H9 (cell line): ENCODE data around the gene UNC45A. TPM values are rescaled to one million over a fixed set of nuclear protein-coding genes. Genes with fewer than 3 reads are reported as not detected.

ENCODE experiments used
- DNase-seq: peaks from one replicate; pipeline ENCODE4 v3.0.0-alpha.2; 2017
- H2AFZ ChIP-seq: one replicate; pipeline ENCODE4 v1.6.1; 2013; ENCODE audit warnings: mild to moderate bottlenecking, low read length, control low read depth, moderate library complexity
- H2AK5ac ChIP-seq: 2 replicates; pipeline ENCODE4 v1.6.1; 2013; ENCODE audit warnings: low read length, control low read depth, mixed read lengths; ENCODE audit not compliant: insufficient read length
- H2BK120ac ChIP-seq: one replicate; pipeline ENCODE4 v1.6.1; 2013; ENCODE audit warnings: low read depth, mild to moderate bottlenecking, low read length, control low read depth, inconsistent platforms; ENCODE audit not compliant: poor library complexity, severe bottlenecking
- H2BK12ac ChIP-seq: 2 replicates; pipeline ENCODE4 v1.6.1; 2013; ENCODE audit warnings: low read length, control low read depth, mixed read lengths, low read depth; ENCODE audit not compliant: insufficient read length
- H2BK15ac ChIP-seq: 2 replicates; pipeline ENCODE4 v1.6.1; 2013; ENCODE audit warnings: low read depth, low read length, control low read depth
- H2BK20ac ChIP-seq: one replicate; pipeline ENCODE4 v1.6.1; 2013; ENCODE audit warnings: low read depth, mild to moderate bottlenecking, low read length, control low read depth, inconsistent platforms; ENCODE audit not compliant: poor library complexity, severe bottlenecking
- H2BK5ac ChIP-seq: 2 replicates; pipeline ENCODE4 v1.6.1; 2013; ENCODE audit warnings: low read length, control low read depth, mixed read lengths; ENCODE audit not compliant: insufficient read length
- H3K14ac ChIP-seq: 2 replicates; pipeline ENCODE4 v1.6.1; 2013; ENCODE audit warnings: low read length, control low read depth; ENCODE audit not compliant: insufficient read depth
- H3K18ac ChIP-seq: 2 replicates; pipeline ENCODE4 v1.6.1; 2013; ENCODE audit warnings: low read depth, mild to moderate bottlenecking, mixed read lengths, low read length, control low read depth; ENCODE audit not compliant: insufficient read length
- H3K23ac ChIP-seq: 2 replicates; pipeline ENCODE4 v1.6.1; 2013; ENCODE audit warnings: low read length, control low read depth, mixed read lengths, low read depth; ENCODE audit not compliant: insufficient read length
- H3K23me2 ChIP-seq: 2 replicates; pipeline ENCODE4 v1.6.1; 2013; ENCODE audit warnings: low read depth, mild to moderate bottlenecking, mixed read lengths, low read length, control low read depth; ENCODE audit not compliant: insufficient read length, poor library complexity, severe bottlenecking
- H3K27ac ChIP-seq: 2 replicates; pipeline ENCODE4 v1.5.1; 2013; ENCODE audit warnings: low read length, control low read depth, mixed read lengths, low read depth; ENCODE audit not compliant: insufficient read length
- H3K27me3 ChIP-seq: 2 replicates; pipeline ENCODE4 v1.6.1; 2013; ENCODE audit warnings: low read length, control low read depth, inconsistent platforms; ENCODE audit not compliant: insufficient read depth
- H3K4ac ChIP-seq: 2 replicates; pipeline ENCODE4 v1.6.1; 2013; ENCODE audit warnings: low read depth, mild to moderate bottlenecking, control low read depth, inconsistent platforms, low read length, moderate library complexity
- H3K4me1 ChIP-seq: 2 replicates; pipeline ENCODE4 v1.6.1; 2013; ENCODE audit warnings: low read length, control low read depth, inconsistent platforms; ENCODE audit not compliant: insufficient read depth
- H3K4me2 ChIP-seq: 2 replicates; pipeline ENCODE4 v1.6.1; 2013; ENCODE audit warnings: low read length, control low read depth, mixed read lengths; ENCODE audit not compliant: insufficient read length, insufficient read depth
- H3K56ac ChIP-seq: 2 replicates; pipeline ENCODE4 v1.6.1; 2013; ENCODE audit warnings: low read depth, mild to moderate bottlenecking, mixed read lengths, low read length, control low read depth; ENCODE audit not compliant: insufficient read length
- H3K79me1 ChIP-seq: 2 replicates; pipeline ENCODE4 v1.6.1; 2013; ENCODE audit warnings: low read depth, mild to moderate bottlenecking, moderate library complexity, low read length, control low read depth, inconsistent platforms; ENCODE audit not compliant: insufficient read depth, poor library complexity, severe bottlenecking
- H3K79me2 ChIP-seq: 2 replicates; pipeline ENCODE4 v1.6.1; 2013; ENCODE audit warnings: low read length, control low read depth, inconsistent platforms; ENCODE audit not compliant: insufficient read depth
- H3K9ac ChIP-seq: 2 replicates; pipeline ENCODE4 v1.6.1; 2013; ENCODE audit warnings: low read length, control low read depth, mixed read lengths; ENCODE audit not compliant: insufficient read length; ENCODE audit errors: extremely low read depth
- H3K9me3 ChIP-seq: one replicate; pipeline ENCODE4 v1.6.1; 2013; ENCODE audit warnings: low read depth, low read length, inconsistent platforms; ENCODE audit not compliant: control insufficient read depth
- H3T11ph ChIP-seq: one replicate; pipeline ENCODE4 v1.6.1; 2013; ENCODE audit warnings: mild to moderate bottlenecking, low read length, control low read depth, inconsistent platforms
- H4K20me1 ChIP-seq: one replicate; pipeline ENCODE4 v1.6.1; 2013; ENCODE audit not compliant: control insufficient read depth, insufficient read length, insufficient read depth
- H4K5ac ChIP-seq: 2 replicates; pipeline ENCODE4 v1.6.1; 2013; ENCODE audit warnings: low read depth, mild to moderate bottlenecking, mixed read lengths, low read length, control low read depth; ENCODE audit not compliant: insufficient read length
- H4K8ac ChIP-seq: replicated peaks from 2 replicates; pipeline ENCODE4 v1.6.1; 2013; ENCODE audit warnings: low read length, control low read depth, mixed read lengths, low read depth; ENCODE audit not compliant: insufficient read length
- H4K91ac ChIP-seq: 2 replicates; pipeline ENCODE4 v1.6.1; 2013; ENCODE audit warnings: low read depth, mild to moderate bottlenecking, moderate library complexity, mixed read lengths, low read length, control low read depth; ENCODE audit not compliant: insufficient read length
- H3K27ac Mint-ChIP-seq, 3 experiments: 2 replicates in 2 of 3; 3 replicates in 1 of 3; pipeline ENCODE4 v1.8.0; 2020 to 2021; ENCODE audit warnings: mixed read lengths in 3 of 3, mild to moderate bottlenecking in 1 of 3, moderate library complexity in 1 of 3
- H3K27me3 Mint-ChIP-seq: 2 replicates; pipeline ENCODE4 v1.8.0; 2021; ENCODE audit warnings: low read depth, mild to moderate bottlenecking, moderate library complexity, mixed read lengths
- H3K36me3 Mint-ChIP-seq, 3 experiments: 2 replicates in 2 of 3; 3 replicates in 1 of 3; pipeline ENCODE4 v1.8.0; 2020 to 2021; ENCODE audit warnings: low read depth in 3 of 3, mixed read lengths in 3 of 3; ENCODE audit not compliant: insufficient read depth in 1 of 3
- H3K4me1 Mint-ChIP-seq, 2 experiments: 2 replicates each; pipeline ENCODE4 v1.8.0; 2020; ENCODE audit warnings: mixed read lengths in 2 of 2
- H3K4me3 Mint-ChIP-seq, 2 experiments: 2 replicates in 1 of 2; 3 replicates in 1 of 2; pipeline ENCODE4 v1.8.0; 2020 to 2021; ENCODE audit warnings: mild to moderate bottlenecking in 2 of 2, mixed read lengths in 2 of 2, moderate library complexity in 1 of 2
- H3K9me3 Mint-ChIP-seq, 2 experiments: 2 replicates in 1 of 2; 3 replicates in 1 of 2; pipeline ENCODE4 v1.8.0; 2020; ENCODE audit warnings: mild to moderate bottlenecking in 2 of 2, mixed read lengths in 2 of 2, moderate library complexity in 1 of 2
- CTCF ChIP-seq: fragments of 200-600 bp; sonication (generic); conservative IDR thresholded peaks from 3 replicates; pipeline ENCODE4 v1.8.0; 2021; ENCODE audit warnings: antibody characterized with exemption, mild to moderate bottlenecking
- WGBS: extraction: QIAGEN DNeasy Blood & Tissue Kit; methylation state at CpG from one replicate; pipeline ENCODE4 v1.1.7; 2013; ENCODE audit warnings: missing lambda C conversion rate, low lambda C conversion rate, mixed read lengths; ENCODE audit not compliant: insufficient read length; ENCODE audit errors: extremely low coverage; 5-methylcytosine and 5-hydroxymethylcytosine counted together
- total RNA-seq: library from RNA; stranded (reverse); gene quantifications from 2 replicates; pipeline ENCODE4 v1.2.1, GENCODE V29; 2021

UNC45A gene
- total RNA-seq, 1 experiment from 2014 or later, result 84.6 TPM

GRCh38 chr15:90954712-90955623 lies 19.9 kb downstream of the UNC45A start, which contains the start of gene RCCD1:
TSS of gene RCCD1 (plus strand) at chr15:90954884. CDS start at chr15:90956735, 1,851 bp downstream.
- no peak within 1 kb of the TSS for H2BK20ac ChIP-seq
- no peak within 1 kb of the TSS for H3T11ph ChIP-seq
- peak within 1 kb of the TSS; percentile 91 for H2BK120ac ChIP-seq
- no peak within 1 kb of the TSS for H3K56ac ChIP-seq
- H4K91ac ChIP-seq, result no peak within 1 kb of the TSS
- no peaks in the 10 kb centered on the region for H3K79me1 ChIP-seq
- H3K4me2 ChIP-seq, result peak within 1 kb of the TSS; percentile 41
- H3K18ac ChIP-seq, result peak within 1 kb of the TSS; percentile 86
- Mint-ChIP-seq H3K36me3 (peaks cover 15 to 45% (median 44%) of the 10 kb centered on the region in 3 experiments; a peak in 6 of 7 replicates), H3K27ac (peak within 1 kb of the TSS; percentile 80 to 96 (median 87); a peak in 6 of 7 replicates), H3K27me3 (no peaks in the 10 kb centered on the region), H3K4me3 (peak within 1 kb of the TSS; percentile 77 to 82), H3K4me1 (peaks cover 15 to 16% of the 10 kb centered on the region in 2 experiments), H3K9me3 (no peaks in the 10 kb centered on the region)
- H3K79me2 ChIP-seq, result no peaks in the 10 kb centered on the region
- peak within 1 kb of the TSS; percentile 59 for H3K9ac ChIP-seq
- no peak within 1 kb of the TSS for H3K23ac ChIP-seq
- no peak within 1 kb of the TSS for H4K5ac ChIP-seq
- H3K14ac ChIP-seq, result peak within 1 kb of the TSS; percentile 92
- H3K27ac ChIP-seq, result no peak within 1 kb of the TSS
- peak; percentile 97 for DNase-seq
- TF ChIP-seq CTCF, result no peak
- peaks cover 3% of the 10 kb centered on the region for H4K20me1 ChIP-seq
- H2AK5ac ChIP-seq, result no peak within 1 kb of the TSS
- no peaks in the 10 kb centered on the region for H3K27me3 ChIP-seq
- peaks cover 15% of the 10 kb centered on the region for H3K23me2 ChIP-seq
- no peak within 1 kb of the TSS for H2BK12ac ChIP-seq
- no peak within 1 kb of the TSS for H2BK15ac ChIP-seq
- no peak within 1 kb of the TSS for H4K8ac ChIP-seq
- H3K4me1 ChIP-seq, result peaks cover 7% of the 10 kb centered on the region; the same call in 1 of the 2 replicates
- H3K9me3 ChIP-seq, result no peaks in the 10 kb centered on the region
- H2AFZ ChIP-seq, result no peak within 1 kb of the TSS
- H2BK5ac ChIP-seq, result no peak within 1 kb of the TSS
- H3K4ac ChIP-seq, result no peak within 1 kb of the TSS; the same call in 1 of the 2 replicates
- WGBS, result no CpG with 5 or more reads among the region's 69 CpGs
